DOHH2 (cell line): ENCODE results near the gene RAPGEF5.

Source experiments
- H3F3A ChIP-seq: fragments of 200-600 bp; sonication (generic), shearing (Covaris generic); 2 replicates; pipeline ENCODE4 v1.6.0; 2016; ENCODE audit warnings: antibody characterized with exemption, mild to moderate bottlenecking; ENCODE audit not compliant: control insufficient read depth, insufficient read depth
- H3K27ac ChIP-seq: fragments of 200-600 bp; sonication (generic); 2 replicates; pipeline ENCODE4 v1.5.1; 2014; ENCODE audit warnings: low read depth, mild to moderate bottlenecking, low read length, moderate library complexity
- H3K27me3 ChIP-seq: fragments of 200-600 bp; sonication (generic); 2 replicates; pipeline ENCODE4 v1.6.1; 2014; ENCODE audit warnings: mild to moderate bottlenecking, low read length, mixed read lengths; ENCODE audit not compliant: control insufficient read depth
- H3K36me3 ChIP-seq: fragments of 200-600 bp; sonication (generic); 2 replicates; pipeline ENCODE4 v1.6.1; 2014; ENCODE audit warnings: mild to moderate bottlenecking, low read length, moderate library complexity, mixed read lengths; ENCODE audit not compliant: control insufficient read depth
- H3K4me1 ChIP-seq: fragments of 200-600 bp; sonication (generic); 2 replicates; pipeline ENCODE4 v1.6.1; 2014; ENCODE audit warnings: mild to moderate bottlenecking, low read length, mixed read lengths; ENCODE audit not compliant: control insufficient read depth
- H3K4me2 ChIP-seq: fragments of 200-600 bp; sonication (generic); 2 replicates; pipeline ENCODE4 v1.6.0; 2014; ENCODE audit warnings: mild to moderate bottlenecking, low read length, moderate library complexity
- H3K4me3 ChIP-seq: fragments of 200-600 bp; sonication (generic); 2 replicates; pipeline ENCODE4 v1.5.1; 2014; ENCODE audit warnings: mild to moderate bottlenecking, low read length, mixed read lengths
- H3K79me2 ChIP-seq: fragments of 200-600 bp; sonication (generic); 2 replicates; pipeline ENCODE4 v1.6.1; 2014; ENCODE audit warnings: mild to moderate bottlenecking, low read length, mixed read lengths; ENCODE audit not compliant: control insufficient read depth
- H3K9me2 ChIP-seq: fragments of 200-600 bp; sonication (generic); replicated peaks from 2 replicates; pipeline ENCODE4 v1.6.1; 2014; ENCODE audit warnings: mild to moderate bottlenecking, low read length, mixed read lengths; ENCODE audit not compliant: control insufficient read depth
- H3K9me3 ChIP-seq: fragments of 200-600 bp; sonication (generic); 2 replicates; pipeline ENCODE4 v1.6.1; 2014; ENCODE audit warnings: antibody characterized with exemption, low read length, mixed read lengths; ENCODE audit not compliant: control insufficient read depth, insufficient read depth
- H4K20me1 ChIP-seq: fragments of 200-600 bp; sonication (generic); 2 replicates; pipeline ENCODE4 v1.6.0; 2014; ENCODE audit warnings: low read depth, mild to moderate bottlenecking, antibody characterized with exemption, low read length, moderate library complexity; ENCODE audit not compliant: control insufficient read depth, insufficient read depth
- CTCF ChIP-seq: fragments of 200-600 bp; sonication (generic); IDR thresholded peaks from one replicate; pipeline ENCODE4 v1.5.1; 2014; ENCODE audit warnings: antibody characterized with exemption, mild to moderate bottlenecking, low read depth, low read length; ENCODE audit not compliant: poor library complexity, severe bottlenecking
- EZH2phosphoT487 ChIP-seq: fragments of 200-600 bp; sonication (generic); IDR thresholded peaks from 2 replicates; pipeline ENCODE4 v1.6.1; 2017; ENCODE audit warnings: borderline replicate concordance, mild to moderate bottlenecking, antibody characterized with exemption, low read length, moderate library complexity, mixed read lengths

The RAPGEF5 gene

DNA sequence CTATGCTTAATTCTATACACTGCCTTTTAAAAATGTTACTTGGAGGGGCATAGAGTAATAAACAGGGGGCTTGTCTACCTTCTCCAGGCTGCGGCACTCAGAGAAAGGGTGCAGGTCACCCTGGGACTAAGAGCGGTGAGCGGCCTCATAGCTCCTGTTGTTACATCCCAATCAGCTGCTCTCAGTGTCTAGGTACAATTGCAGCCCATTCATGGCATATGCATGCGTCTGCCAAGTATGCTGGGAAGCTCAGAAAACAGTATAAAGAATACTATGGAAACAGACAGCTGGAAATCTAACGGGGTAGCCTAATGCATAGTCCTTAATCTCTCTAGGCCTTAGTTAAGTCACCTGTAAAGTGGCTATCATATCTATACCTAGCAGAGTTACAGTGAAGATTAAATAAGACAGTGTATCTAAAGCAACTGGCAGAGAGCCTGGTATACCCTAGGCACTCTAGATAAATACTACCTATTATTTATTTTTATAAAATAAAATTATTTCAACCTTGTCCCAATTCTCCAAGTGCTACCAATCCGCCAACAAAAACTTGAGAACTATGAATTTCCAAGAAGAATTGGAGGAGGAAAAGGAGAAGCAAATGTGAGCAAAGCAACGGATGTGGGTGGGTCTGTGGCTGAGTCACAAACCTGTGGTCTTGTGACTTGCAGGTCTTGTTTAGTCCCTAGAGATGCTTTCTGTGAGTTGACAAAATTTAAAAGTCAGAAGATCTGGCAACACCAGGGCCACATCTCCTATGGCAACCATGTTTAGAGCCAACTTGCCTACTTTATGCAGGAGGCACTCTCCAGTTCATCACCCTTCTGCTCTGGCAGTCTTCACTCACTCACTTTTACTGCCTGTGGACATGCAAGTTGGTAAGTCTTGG, 183.0 kb downstream of the RAPGEF5 start:
- peaks cover 34% of the 10 kb centered on the region for H3F3A ChIP-seq
- peaks cover 87% of the 10 kb centered on the region for H3K36me3 ChIP-seq
- no peaks in the 10 kb centered on the region for H4K20me1 ChIP-seq
- no peak for TF ChIP-seq CTCF
- no peak for TF ChIP-seq EZH2phosphoT487
- peaks cover 8% of the 10 kb centered on the region; the same call in 1 of the 2 replicates for H3K4me1 ChIP-seq
- no peaks in the 10 kb centered on the region for H3K27me3 ChIP-seq
- no peak overlapping the region for H3K4me3 ChIP-seq
- no peaks in the 10 kb centered on the region for H3K9me2 ChIP-seq
- no peak overlapping the region for H3K27ac ChIP-seq
- H3K79me2 ChIP-seq = peaks cover 26% of the 10 kb centered on the region
- H3K4me2 ChIP-seq = no peak overlapping the region
- no peaks in the 10 kb centered on the region for H3K9me3 ChIP-seq

- H3K9me3 ChIP-seq = no peaks in the 10 kb centered on the region
Measured at GRCh38 chr7:22168129-22168634, 188.8 kb downstream of the RAPGEF5 start.

GRCh38 chr7:22167482-22167881, 189.5 kb downstream of the RAPGEF5 start:
- no peak for TF ChIP-seq CTCF
- TF ChIP-seq EZH2phosphoT487 = no peak
- peaks cover 87% of the 10 kb centered on the region for H3K36me3 ChIP-seq

More at GRCh38 chr7:22168129-22168634, 188.8 kb downstream of the RAPGEF5 start:
- Histone ChIP-seq H3F3A (peaks cover 57% of the 10 kb centered on the region), H3K79me2 (peaks cover 10% of the 10 kb centered on the region), H3K27me3 (no peaks in the 10 kb centered on the region), H3K4me1 (no peaks in the 10 kb centered on the region), H4K20me1 (no peaks in the 10 kb centered on the region), H3K4me3 (no peak overlapping the region), H3K36me3 (peaks cover 88% of the 10 kb centered on the region), H3K4me2 (no peak overlapping the region), H3K9me2 (no peaks in the 10 kb centered on the region), H3K27ac (no peak overlapping the region)
- no peak for TF ChIP-seq CTCF

More at GRCh38 chr7:22167482-22167881, 189.5 kb downstream of the RAPGEF5 start:
- Histone ChIP-seq H3K27me3 (no peaks in the 10 kb centered on the region), H3K79me2 (peaks cover 10% of the 10 kb centered on the region; the same call in 1 of the 2 replicates), H3K4me3 (no peak overlapping the region), H3K4me2 (no peak overlapping the region), H3K9me3 (no peaks in the 10 kb centered on the region), H3K27ac (no peak overlapping the region), H3K4me1 (no peaks in the 10 kb centered on the region), H4K20me1 (no peaks in the 10 kb centered on the region), H3K9me2 (no peaks in the 10 kb centered on the region), H3F3A (peaks cover 53% of the 10 kb centered on the region)
